Measurements from ENCODE around the gene APOBEC3H.

The APOBEC3H gene

GRCh38 chr22:39146256-39147101 lies 49.4 kb downstream of the APOBEC3H start:
- TF ChIP-seq GATA1 (IDR thresholded peaks at IDR 0.05; ENCODE audit: low read depth, low read length) = no peak
- TF ChIP-seq POLR2A (IDR thresholded peaks at IDR 0.05; ENCODE audit: low read length) = no peak
- peak; percentile 50 to 60 for DNase-seq

GRCh38 chr22:39147335-39148025 lies 50.4 kb downstream of the APOBEC3H start:
- DNase-seq = no peak
- TF ChIP-seq POLR2A (IDR thresholded peaks at IDR 0.05; ENCODE audit: low read length) (no peak), GATA1 (IDR thresholded peaks at IDR 0.05; ENCODE audit: low read depth, low read length) (no peak)

- TF ChIP-seq GATA1 (IDR thresholded peaks at IDR 0.05; ENCODE audit: low read depth, low read length) (no peak), POLR2A (IDR thresholded peaks at IDR 0.05; ENCODE audit: low read length) (no peak)
- no peak for DNase-seq
Measured at GRCh38 chr22:39148026-39148726, 51.1 kb downstream of the APOBEC3H start.

GRCh38 chr22:39148727-39149535 lies 51.9 kb downstream of the APOBEC3H start:
- TF ChIP-seq GATA1 (IDR thresholded peaks at IDR 0.05; ENCODE audit: low read depth, low read length) (no peak), POLR2A (IDR thresholded peaks at IDR 0.05; ENCODE audit: low read length) (no peak)
- peak in 1 of 2 experiments; percentile 36 for DNase-seq

GRCh38 chr22:39149915-39150847 lies 53.1 kb downstream of the APOBEC3H start:
- no peak for TF ChIP-seq GATA1 (IDR thresholded peaks at IDR 0.05; ENCODE audit: low read depth, low read length)
- TF ChIP-seq POLR2A (IDR thresholded peaks at IDR 0.05; ENCODE audit: low read length) = no peak
- DNase-seq = peak in 1 of 2 experiments; percentile 20

GRCh38 chr22:39150848-39151215 lies 53.8 kb downstream of the APOBEC3H start:
- TF ChIP-seq POLR2A (IDR thresholded peaks at IDR 0.05; ENCODE audit: low read length) (no peak), GATA1 (IDR thresholded peaks at IDR 0.05; ENCODE audit: low read depth, low read length) (no peak)
- no peak for DNase-seq

- DNase-seq = no peak
Measured at GRCh38 chr22:39151329-39151975, 54.4 kb downstream of the APOBEC3H start.

GRCh38 chr22:39152024-39152510 lies 55.0 kb downstream of the APOBEC3H start:
- TF ChIP-seq GATA1 (IDR thresholded peaks at IDR 0.05; ENCODE audit: low read depth, low read length) = no peak
- no peak for TF ChIP-seq POLR2A (IDR thresholded peaks at IDR 0.05; ENCODE audit: low read length)
- DNase-seq = peak in 1 of 2 experiments; percentile 41

More at GRCh38 chr22:39151329-39151975, 54.4 kb downstream of the APOBEC3H start:
- TF ChIP-seq GATA1 (IDR thresholded peaks at IDR 0.05; ENCODE audit: low read depth, low read length) (no peak), POLR2A (IDR thresholded peaks at IDR 0.05; ENCODE audit: low read length) (no peak)

- peak; percentile 96 to 97 for DNase-seq
- TF ChIP-seq GATA1 (IDR thresholded peaks at IDR 0.05; ENCODE audit: low read depth, low read length) (no peak), POLR2A (IDR thresholded peaks at IDR 0.05; ENCODE audit: low read length) (peak; percentile 23)
Measured at GRCh38 chr22:39152511-39153219, 55.6 kb downstream of the APOBEC3H start, which contains the start of gene CBX7. Gene CBX7 (minus strand): TSS chr22:39152680. CDS start chr22:39152444, 236 bp downstream.

- DNase-seq = no peak
- TF ChIP-seq GATA1 (IDR thresholded peaks at IDR 0.05; ENCODE audit: low read depth, low read length) (no peak), POLR2A (IDR thresholded peaks at IDR 0.05; ENCODE audit: low read length) (no peak)
Measured at GRCh38 chr22:39153220-39153717, 56.2 kb downstream of the APOBEC3H start.
